PC-3 (cell line): ENCODE measurements around the gene TBC1D30. TPM values are rescaled to one million over a fixed set of nuclear protein-coding genes. Genes with fewer than 3 reads are reported as not detected.

ENCODE experiments used
- ATAC-seq: fragments of 200-7000 bp; cut with Tn5 transposase; 2 replicates; pipeline ENCODE4 v1.9.1; 2020; ENCODE audit warnings: mild to moderate bottlenecking, moderate library complexity
- BruUV-seq: library from RNA; stranded (reverse); fragments of 400-500 nt; replicated peaks from 2 replicates; lab custom pipeline; 2021; lab: Mats Ljungman, UMichigan
- CTCF ChIA-PET: fragments of 300-600 bp; sonication (Branson Sonifier 250); formaldehyde crosslinking; loops from one replicate; lab custom pipeline; 2022; ENCODE audit warnings: antibody characterized with exemption; lab: Charles Lee
- POLR2A ChIA-PET: fragments of 300-600 bp; sonication (Branson Sonifier 250); formaldehyde crosslinking; loops from one replicate; lab custom pipeline; 2022; ENCODE audit warnings: antibody characterized with exemption; ENCODE audit not compliant: unreplicated experiment; lab: Charles Lee
- DNase-seq: peaks from one replicate; pipeline ENCODE4 v3.0.0-alpha.2; 2015
- H2AFZ ChIP-seq: fragments of 300-600 bp; sonication (generic); 2 replicates; pipeline ENCODE4 v1.6.0; 2016; ENCODE audit warnings: antibody characterized with exemption, low read length
- H3F3A ChIP-seq: fragments of 300-600 bp; sonication (generic); one replicate; pipeline ENCODE4 v1.6.0; 2017; ENCODE audit warnings: antibody characterized with exemption, low read length, control low read depth, mild to moderate bottlenecking; ENCODE audit not compliant: unreplicated experiment
- H3K27ac ChIP-seq: fragments of 300-600 bp; sonication (generic); 2 replicates; pipeline ENCODE4 v1.5.1; 2016; ENCODE audit warnings: mild to moderate bottlenecking, low read length
- H3K27me3 ChIP-seq: fragments of 300-600 bp; sonication (generic); 2 replicates; pipeline ENCODE4 v1.6.1; 2016; ENCODE audit warnings: low read length, mixed read lengths
- H3K36me3 ChIP-seq: fragments of 300-600 bp; sonication (generic); 2 replicates; pipeline ENCODE4 v1.6.1; 2016; ENCODE audit warnings: low read depth, mixed run types, low read length, mixed read lengths
- H3K4me1 ChIP-seq: fragments of 300-600 bp; sonication (generic); 2 replicates; pipeline ENCODE4 v1.5.1; 2016; ENCODE audit warnings: low read length; ENCODE audit not compliant: insufficient read depth
- H3K4me2 ChIP-seq: fragments of 300-600 bp; sonication (generic); 2 replicates; pipeline ENCODE4 v1.6.0; 2016; ENCODE audit warnings: low read length
- H3K4me3 ChIP-seq: fragments of 300-600 bp; sonication (generic); 2 replicates; pipeline ENCODE4 v1.5.1; 2016; ENCODE audit warnings: mild to moderate bottlenecking, low read length, mixed read lengths
- H3K79me2 ChIP-seq: fragments of 300-600 bp; sonication (generic); 2 replicates; pipeline ENCODE4 v1.6.1; 2017; ENCODE audit warnings: low read length, mixed read lengths
- H3K9ac ChIP-seq: fragments of 300-600 bp; sonication (generic); 2 replicates; pipeline ENCODE4 v1.6.0; 2016; ENCODE audit warnings: mild to moderate bottlenecking, low read length
- H3K9me2 ChIP-seq: fragments of 300-600 bp; sonication (generic); replicated peaks from 2 replicates; pipeline ENCODE4 v1.6.1; 2016; ENCODE audit warnings: mixed run types, low read length, mixed read lengths
- H3K9me3 ChIP-seq: fragments of 300-600 bp; sonication (generic); 2 replicates; pipeline ENCODE4 v1.6.1; 2016; ENCODE audit warnings: low read length, mixed read lengths
- H4K20me1 ChIP-seq: fragments of 300-600 bp; sonication (generic); 2 replicates; pipeline ENCODE4 v1.6.1; 2016; ENCODE audit warnings: low read length, mixed read lengths
- EZH2 ChIP-seq: fragments of 300-600 bp; sonication (generic); IDR thresholded peaks from one replicate; pipeline ENCODE4 v1.6.1; 2017; ENCODE audit warnings: antibody characterized with exemption, mild to moderate bottlenecking, low read length; ENCODE audit not compliant: unreplicated experiment
- EZH2phosphoT487 ChIP-seq: fragments of 300-600 bp; sonication (generic); IDR thresholded peaks from 2 replicates; pipeline ENCODE4 v1.6.1; 2018; ENCODE audit warnings: mild to moderate bottlenecking, antibody characterized with exemption, low read length, borderline replicate concordance
- intact Hi-C: fragments of 100-400 bp; cut with micrococcal nuclease; formaldehyde crosslinking; loops from 2 replicates; pipeline ENCODE4 v1.9.0; 2023
- total RNA-seq: library from RNA; depleted of rRNA; stranded (reverse); fragments of >200 nt; gene quantifications from 2 replicates; pipeline ENCODE4 v1.2.3, GENCODE V29; 2014
- TF ChIP-seq, protein P1 (sequence below): fragments of 300-600 bp; sonication (generic); conservative IDR thresholded peaks from 2 replicates; pipeline ENCODE4 v1.5.1; 2017; ENCODE audit warnings: antibody characterized with exemption, low read depth, mild to moderate bottlenecking, low read length

The TBC1D30 gene
- total RNA-seq, 1 experiment from 2014 or later, result 16.8 TPM

DNA sequence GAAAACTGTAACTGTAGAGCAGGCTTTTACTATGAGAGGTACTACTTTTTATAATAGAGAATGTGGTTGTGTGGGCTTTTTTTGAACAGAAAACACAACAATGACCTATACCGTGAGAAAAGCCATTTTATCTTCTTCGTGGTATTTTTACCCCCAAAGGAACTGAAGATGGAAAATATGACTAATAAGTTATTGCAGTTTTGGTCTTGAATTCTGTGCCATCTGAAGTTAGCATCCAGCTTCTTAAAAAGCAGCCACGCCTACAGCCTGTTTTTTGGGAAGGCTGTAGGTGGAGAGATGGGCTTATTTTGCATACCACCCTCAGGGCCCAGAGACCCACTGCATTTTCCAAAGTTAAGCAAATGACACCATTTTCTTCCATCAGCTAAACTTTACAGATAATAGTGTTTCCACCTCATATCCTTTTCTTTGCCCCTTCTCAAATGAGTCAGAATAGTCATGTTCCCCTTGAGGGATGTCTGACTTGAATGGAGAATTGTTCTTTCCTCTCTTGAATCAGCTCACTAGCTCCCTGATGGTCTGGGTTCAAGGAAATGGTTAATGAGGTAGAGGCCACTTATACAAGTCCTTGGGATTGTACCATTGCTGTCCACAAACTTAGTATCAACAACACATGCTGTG, 53.0 kb downstream of the TBC1D30 start:
- Histone ChIP-seq H3K27me3 (no peaks in the 10 kb centered on the region), H4K20me1 (no peaks in the 10 kb centered on the region), H3K4me1 (peaks cover 16% of the 10 kb centered on the region; the same call in 1 of the 2 replicates), H3K9ac (no peak overlapping the region), H3F3A (no peaks in the 10 kb centered on the region), H3K9me2 (no peaks in the 10 kb centered on the region), H3K36me3 (no peaks in the 10 kb centered on the region), H3K4me3 (no peak overlapping the region), H2AFZ (no peak overlapping the region), H3K27ac (no peak overlapping the region), H3K79me2 (no peaks in the 10 kb centered on the region), H3K4me2 (no peak overlapping the region), H3K9me3 (no peaks in the 10 kb centered on the region)
- CTCF ChIA-PET, result no interaction called here
- no peak for DNase-seq
- TF ChIP-seq, protein P1, sequence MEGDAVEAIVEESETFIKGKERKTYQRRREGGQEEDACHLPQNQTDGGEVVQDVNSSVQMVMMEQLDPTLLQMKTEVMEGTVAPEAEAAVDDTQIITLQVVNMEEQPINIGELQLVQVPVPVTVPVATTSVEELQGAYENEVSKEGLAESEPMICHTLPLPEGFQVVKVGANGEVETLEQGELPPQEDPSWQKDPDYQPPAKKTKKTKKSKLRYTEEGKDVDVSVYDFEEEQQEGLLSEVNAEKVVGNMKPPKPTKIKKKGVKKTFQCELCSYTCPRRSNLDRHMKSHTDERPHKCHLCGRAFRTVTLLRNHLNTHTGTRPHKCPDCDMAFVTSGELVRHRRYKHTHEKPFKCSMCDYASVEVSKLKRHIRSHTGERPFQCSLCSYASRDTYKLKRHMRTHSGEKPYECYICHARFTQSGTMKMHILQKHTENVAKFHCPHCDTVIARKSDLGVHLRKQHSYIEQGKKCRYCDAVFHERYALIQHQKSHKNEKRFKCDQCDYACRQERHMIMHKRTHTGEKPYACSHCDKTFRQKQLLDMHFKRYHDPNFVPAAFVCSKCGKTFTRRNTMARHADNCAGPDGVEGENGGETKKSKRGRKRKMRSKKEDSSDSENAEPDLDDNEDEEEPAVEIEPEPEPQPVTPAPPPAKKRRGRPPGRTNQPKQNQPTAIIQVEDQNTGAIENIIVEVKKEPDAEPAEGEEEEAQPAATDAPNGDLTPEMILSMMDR, result no peak
- TF ChIP-seq EZH2phosphoT487, result no peak
- no peak for TF ChIP-seq EZH2
- BruUV-seq, result no TSS peak
- POLR2A ChIA-PET, result no interaction called here
- ATAC-seq, result no peak
- intact Hi-C loops, result loop anchor here (2.0 kb wide), 1 partner anchor 65 kb away; no protein-coding TSS in a partner anchor

DNA sequence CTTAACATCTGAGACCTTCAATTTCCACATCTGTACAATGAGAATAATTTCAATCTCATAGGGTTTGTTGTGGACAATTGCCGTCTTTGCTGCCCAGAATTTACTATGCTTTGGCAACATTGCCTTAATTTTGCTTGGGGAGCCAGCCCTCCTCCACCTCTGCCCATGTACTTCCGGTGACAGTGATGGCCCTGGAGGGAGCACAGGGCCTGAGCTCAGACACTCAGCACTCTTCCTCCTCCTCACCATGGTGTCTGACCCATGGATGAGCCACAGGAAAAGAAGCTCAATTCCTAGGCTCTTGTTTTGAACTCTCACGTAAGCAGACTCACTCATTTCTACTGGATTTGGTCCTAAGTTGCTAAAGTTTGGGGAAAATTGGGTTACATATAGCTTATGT, 58.2 kb downstream of the TBC1D30 start:
- no peak overlapping the region for H3K4me3 ChIP-seq
- TF ChIP-seq, protein P1, result no peak
- TF ChIP-seq EZH2, result no peak
- no peak for TF ChIP-seq EZH2phosphoT487
- H3F3A ChIP-seq, result no peaks in the 10 kb centered on the region
- POLR2A ChIA-PET, result no interaction called here
- no peaks in the 10 kb centered on the region for H3K36me3 ChIP-seq
- H3K4me1 ChIP-seq, result peaks cover 29% of the 10 kb centered on the region; the same call in 1 of the 2 replicates
- BruUV-seq, result no TSS peak
- H2AFZ ChIP-seq, result no peak overlapping the region
- no peaks in the 10 kb centered on the region for H3K9me2 ChIP-seq
- DNase-seq, result no peak
- no peak overlapping the region for H3K27ac ChIP-seq
- H3K4me2 ChIP-seq, result no peak overlapping the region
- H3K27me3 ChIP-seq, result no peaks in the 10 kb centered on the region
- no peaks in the 10 kb centered on the region for H3K79me2 ChIP-seq
- H3K9ac ChIP-seq, result no peak overlapping the region
- intact Hi-C loops, result no loop called here
- no peaks in the 10 kb centered on the region for H3K9me3 ChIP-seq
- CTCF ChIA-PET, result interaction anchor here (2.5 kb wide), 1 partner anchor 81 kb away, joined by 9 read pairs; no protein-coding TSS in a partner anchor
- ATAC-seq, result no peak
- H4K20me1 ChIP-seq, result no peaks in the 10 kb centered on the region
